HEK293 (cell line): ENCODE measurements around the gene IMMP1L.

Experiments
- CTCF ChIP-seq: fragments of 450-650 bp; formaldehyde crosslinking; IDR thresholded peaks from 2 replicates; pipeline ENCODE4 v1.5.1; 2016; ENCODE audit warnings: missing biosample characterization, missing genetic modification characterization
- MYNN ChIP-seq: fragments of 450-650 bp; formaldehyde crosslinking; IDR thresholded peaks from 2 replicates; pipeline ENCODE4 v1.5.1; 2016; ENCODE audit warnings: missing biosample characterization, missing genetic modification characterization, borderline replicate concordance
- PRDM1 ChIP-seq: fragments of 450-650 bp; formaldehyde crosslinking; IDR thresholded peaks from 2 replicates; pipeline ENCODE4; 2016; ENCODE audit warnings: missing biosample characterization, missing genetic modification characterization
- PRDM10 ChIP-seq: fragments of 450-650 bp; formaldehyde crosslinking; IDR thresholded peaks from 2 replicates; pipeline ENCODE4 v1.5.1; 2016; ENCODE audit warnings: missing biosample characterization, missing genetic modification characterization
- PRDM2 ChIP-seq: fragments of 450-650 bp; formaldehyde crosslinking; IDR thresholded peaks from 2 replicates; pipeline ENCODE4 v1.5.1; 2016; ENCODE audit warnings: missing biosample characterization, missing genetic modification characterization, borderline replicate concordance
- SETDB1 ChIP-seq: IDR thresholded peaks from one replicate; pipeline ENCODE4 v1.6.1; 2017; ENCODE audit warnings: mild to moderate bottlenecking, low read length, moderate library complexity, mixed read lengths; ENCODE audit not compliant: insufficient read length
- ZBTB17 ChIP-seq: fragments of 450-650 bp; formaldehyde crosslinking; IDR thresholded peaks from 2 replicates; pipeline ENCODE4 v1.5.1; 2016; ENCODE audit warnings: missing biosample characterization, missing genetic modification characterization
- ZBTB21 ChIP-seq: fragments of 450-650 bp; formaldehyde crosslinking; IDR thresholded peaks from 2 replicates; pipeline ENCODE4 v1.5.1; 2017; ENCODE audit warnings: missing biosample characterization, missing genetic modification characterization
- ZNF112 ChIP-seq: fragments of 450-650 bp; formaldehyde crosslinking; IDR thresholded peaks from 2 replicates; pipeline ENCODE4 v1.5.0; 2017; ENCODE audit warnings: missing biosample characterization, missing genetic modification characterization
- ZNF639 ChIP-seq: fragments of 450-650 bp; formaldehyde crosslinking; IDR thresholded peaks from 2 replicates; pipeline ENCODE4 v1.5.1; 2016; ENCODE audit warnings: missing biosample characterization, missing genetic modification characterization
- ZNF658 ChIP-seq: fragments of 450-650 bp; formaldehyde crosslinking; IDR thresholded peaks from 2 replicates; pipeline ENCODE4; 2016; ENCODE audit warnings: missing biosample characterization, missing genetic modification characterization
- ZNF785 ChIP-seq: fragments of 450-650 bp; formaldehyde crosslinking; IDR thresholded peaks from 2 replicates; pipeline ENCODE4 v1.5.1; 2016; ENCODE audit warnings: missing biosample characterization, missing genetic modification characterization
- ZSCAN23 ChIP-seq: fragments of 450-650 bp; formaldehyde crosslinking; IDR thresholded peaks from 2 replicates; pipeline ENCODE4 v1.5.1; 2016; ENCODE audit warnings: missing biosample characterization, missing genetic modification characterization

GRCh38 chr11:31509051-31509428, 382 bp downstream of the IMMP1L start:
- TF ChIP-seq PRDM1 (peak; percentile 16; the same call in 1 of the 2 replicates), CTCF (no peak), ZBTB21 (tag by site-specific recombination) (no peak), ZBTB17 (tag by site-specific recombination) (no peak), ZSCAN23 (tag by site-specific recombination) (no peak), SETDB1 (no peak), MYNN (tag by site-specific recombination) (no peak), ZNF658 (tag by site-specific recombination) (no peak), PRDM2 (tag by site-specific recombination) (no peak), ZNF639 (no peak), ZNF112 (tag by site-specific recombination) (no peak), ZNF785 (tag by site-specific recombination) (no peak), PRDM10 (tag by site-specific recombination) (no peak)
